IPS DF 6.9 (cell line): ENCODE results near the gene STK10.
A peak's percentile ranks its signal among the peaks of the same experiment; 100 is the strongest.

ENCODE experiments used
- DNase-seq: peaks from one replicate; pipeline ENCODE4 v3.0.0-alpha.2; 2013; ENCODE audit warnings: low read depth, low spot score
- H3K27ac ChIP-seq: one replicate; pipeline ENCODE4 v1.5.1; 2013; ENCODE audit warnings: low read length, control low read depth
- H3K27me3 ChIP-seq: 2 replicates; pipeline ENCODE4 v1.6.1; 2013; ENCODE audit warnings: mild to moderate bottlenecking, low read length; ENCODE audit not compliant: control insufficient read depth, insufficient read depth
- H3K36me3 ChIP-seq: 2 replicates; pipeline ENCODE4 v1.6.1; 2013; ENCODE audit warnings: low read length; ENCODE audit not compliant: control insufficient read depth, insufficient read depth
- H3K4me1 ChIP-seq: 2 replicates; pipeline ENCODE4 v1.6.1; 2013; ENCODE audit warnings: low read length; ENCODE audit not compliant: control insufficient read depth, insufficient read depth
- H3K4me3 ChIP-seq: 2 replicates; pipeline ENCODE4 v1.5.1; 2013; ENCODE audit warnings: mild to moderate bottlenecking, low read length
- H3K9me3 ChIP-seq: 2 replicates; pipeline ENCODE4 v1.6.1; 2013; ENCODE audit warnings: low read length, inconsistent platforms; ENCODE audit not compliant: control insufficient read depth, insufficient read depth
- WGBS: extraction: QIAGEN DNeasy Blood & Tissue Kit; methylation state at CpG from one replicate; pipeline ENCODE4 v1.1.7; 2013; ENCODE audit warnings: mixed read lengths, missing lambda C conversion rate; ENCODE audit not compliant: insufficient read length, insufficient coverage; 5-methylcytosine and 5-hydroxymethylcytosine counted together

Gene STK10

DNA sequence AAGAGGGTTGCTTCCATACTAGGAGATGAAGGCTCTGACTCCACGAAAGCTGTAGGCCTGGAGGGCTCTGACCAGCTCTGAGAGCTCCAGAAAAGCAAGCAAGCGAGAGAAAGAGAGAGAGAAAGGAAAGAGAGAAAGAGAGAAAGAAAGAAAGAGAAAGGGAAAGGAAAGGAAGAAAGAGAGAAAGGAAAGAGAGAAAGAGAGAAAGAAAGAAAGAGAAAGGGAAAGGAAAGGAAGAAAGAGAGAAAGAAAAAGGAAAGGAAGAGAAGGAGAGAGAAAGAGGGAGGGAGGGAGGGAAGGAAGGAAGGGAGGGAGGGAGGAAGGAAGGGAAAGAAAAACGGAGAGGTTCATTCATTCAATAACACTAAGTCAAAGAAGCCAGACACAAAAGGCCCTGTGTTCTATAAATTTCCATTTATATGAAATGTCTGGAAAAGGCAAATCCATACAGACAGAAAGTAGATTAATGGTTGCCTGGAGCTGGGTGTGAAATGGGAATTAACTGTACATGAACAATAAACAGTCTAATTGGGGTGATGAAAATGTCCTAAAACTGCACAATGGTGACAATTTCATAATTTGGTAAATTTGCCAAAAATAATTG, 1.8 kb upstream of the STK10 start:
- WGBS: no CpG with 5 or more reads among the region's 3 CpGs
- no peak for DNase-seq
- H3K4me1 ChIP-seq: no peaks in the 10 kb centered on the region
- H3K9me3 ChIP-seq: no peaks in the 10 kb centered on the region
- no peak overlapping the region for H3K27ac ChIP-seq
- H3K4me3 ChIP-seq: peak overlapping the region; percentile 6; the same call in 1 of the 2 replicates
- H3K36me3 ChIP-seq: no peaks in the 10 kb centered on the region
- H3K27me3 ChIP-seq: no peaks in the 10 kb centered on the region

- H3K27me3 ChIP-seq: no peaks in the 10 kb centered on the region
- H3K27ac ChIP-seq: no peak overlapping the region
- no CpG with 5 or more reads among the region's 30 CpGs for WGBS
- peak overlapping the region; percentile 55; the same call in 1 of the 2 replicates for H3K4me3 ChIP-seq
- no peaks in the 10 kb centered on the region for H3K36me3 ChIP-seq
- H3K4me1 ChIP-seq: no peaks in the 10 kb centered on the region
- no peak for DNase-seq
- no peaks in the 10 kb centered on the region for H3K9me3 ChIP-seq
These were observed 1.1 kb upstream of the STK10 start for GRCh38 chr5:172188893-172189692.

DNA sequence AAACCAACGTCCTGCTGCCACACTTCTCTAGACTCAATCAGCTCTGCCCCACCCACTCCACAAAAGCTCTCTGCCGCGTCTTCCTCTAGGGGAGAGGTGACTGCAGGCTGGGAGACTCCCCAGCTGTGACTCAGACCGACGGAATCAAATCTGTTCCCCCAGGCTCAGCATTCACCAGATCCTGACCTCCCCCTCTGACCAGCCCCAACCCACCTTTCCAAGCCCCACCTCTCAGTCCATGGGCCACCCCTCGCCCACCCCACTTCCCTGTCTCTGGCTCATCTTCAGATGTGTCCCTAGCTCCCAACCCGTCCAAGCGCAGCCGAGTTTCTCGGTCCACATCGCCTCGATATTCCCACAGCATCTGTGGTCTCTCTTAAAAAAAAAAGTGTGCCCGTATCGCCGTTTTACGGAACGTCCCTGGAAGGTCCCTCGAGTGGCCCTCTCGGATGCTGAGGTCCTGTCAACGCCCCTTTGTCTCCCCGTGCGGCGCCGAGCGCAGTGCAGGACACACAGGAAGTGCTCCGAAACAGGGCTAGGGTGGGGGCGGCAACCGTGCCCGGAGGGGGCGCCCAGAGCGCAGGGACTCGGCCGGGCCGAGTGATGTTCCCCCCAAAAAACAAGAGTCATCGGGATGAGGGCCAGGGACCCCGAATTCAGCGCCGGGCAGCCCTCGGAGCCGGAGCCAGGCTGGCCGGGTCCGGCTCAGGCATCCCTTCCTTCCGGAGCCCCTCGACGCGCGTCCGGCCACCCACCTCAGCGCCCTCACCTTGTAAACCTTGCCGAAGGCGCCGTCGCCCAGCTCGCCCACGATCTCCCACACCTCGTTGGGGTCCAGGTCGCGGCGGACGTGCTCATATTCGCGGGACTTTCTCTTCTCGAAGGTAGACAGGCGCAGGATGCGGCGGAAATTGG, 649 bp downstream of the STK10 start:
- no CpG with 5 or more reads among the region's 66 CpGs for WGBS
- H3K27ac ChIP-seq: no peak overlapping the region
- no peak for DNase-seq
- no peaks in the 10 kb centered on the region for H3K36me3 ChIP-seq
- no peaks in the 10 kb centered on the region for H3K4me1 ChIP-seq
- peak overlapping the region; percentile 55 for H3K4me3 ChIP-seq
- no peaks in the 10 kb centered on the region for H3K9me3 ChIP-seq
- no peaks in the 10 kb centered on the region for H3K27me3 ChIP-seq

DNA sequence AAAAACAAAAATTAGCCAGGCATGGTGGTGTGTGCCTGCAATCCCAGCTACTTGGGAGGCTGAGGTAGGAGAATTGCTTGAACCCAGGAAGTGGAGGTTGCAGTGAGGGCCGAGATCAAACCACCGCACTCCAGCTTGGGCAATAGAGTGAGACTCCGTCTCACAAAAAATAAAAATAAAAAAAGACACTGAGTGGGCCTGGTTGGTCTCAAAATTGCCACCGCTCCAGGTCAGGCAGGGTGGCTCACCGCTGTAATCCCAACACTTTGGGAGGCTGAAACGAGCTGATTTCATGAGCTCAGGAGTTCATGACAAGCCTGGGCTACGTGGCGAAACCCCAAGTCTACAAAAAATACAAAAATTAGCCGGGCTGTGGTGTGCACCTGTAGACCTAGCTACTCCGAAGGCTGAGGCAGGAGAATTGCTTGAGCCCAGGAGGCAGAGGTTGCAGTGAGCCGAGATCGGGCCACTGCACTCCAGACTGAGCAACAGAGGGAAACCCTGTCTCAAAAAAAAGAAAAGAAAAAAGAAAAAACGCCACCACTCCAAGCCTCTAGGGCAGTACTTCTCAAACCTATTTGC, 1.8 kb downstream of the STK10 start:
- no peak overlapping the region for H3K4me3 ChIP-seq

GRCh38 chr5:172185096-172185461, 2.9 kb downstream of the STK10 start:
- Histone ChIP-seq H3K9me3 (no peaks in the 10 kb centered on the region), H3K36me3 (no peaks in the 10 kb centered on the region; the same call in 1 of the 2 replicates), H3K4me1 (peaks cover 1% of the 10 kb centered on the region; the same call in 1 of the 2 replicates), H3K27ac (no peak overlapping the region), H3K4me3 (no peak overlapping the region), H3K27me3 (no peaks in the 10 kb centered on the region)
- DNase-seq: no peak
- WGBS: no CpG with 5 or more reads among the region's 10 CpGs

More for the DNA sequence above, 1.8 kb downstream of the STK10 start:
- no peaks in the 10 kb centered on the region for H3K4me1 ChIP-seq
- H3K9me3 ChIP-seq: no peaks in the 10 kb centered on the region
- no peaks in the 10 kb centered on the region for H3K27me3 ChIP-seq
- no peaks in the 10 kb centered on the region for H3K36me3 ChIP-seq
- WGBS: no CpG with 5 or more reads among the region's 13 CpGs
- no peak overlapping the region for H3K27ac ChIP-seq
- no peak for DNase-seq

DNA sequence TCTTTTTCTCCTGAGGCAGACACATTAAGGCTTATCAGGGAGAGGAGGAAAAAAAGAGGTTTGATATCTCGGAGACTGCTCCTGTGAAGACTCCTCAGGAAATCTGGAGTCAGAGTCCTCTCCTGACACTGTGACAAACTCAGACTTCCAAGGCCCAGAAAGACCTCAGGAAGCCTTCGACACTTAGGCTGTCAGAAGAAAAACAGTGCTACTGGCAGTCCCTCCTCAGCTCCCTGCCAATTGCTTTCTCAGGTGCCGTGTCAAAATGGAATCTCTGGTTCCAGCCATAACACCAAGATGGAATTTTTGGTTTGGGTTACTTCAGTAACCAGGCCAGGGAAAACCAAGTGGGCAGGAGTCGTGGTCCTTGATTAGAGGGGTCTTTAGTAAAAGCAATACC, 4.1 kb downstream of the STK10 start:
- no peaks in the 10 kb centered on the region for H3K27me3 ChIP-seq
- no CpG with 5 or more reads among the region's 4 CpGs for WGBS
- H3K9me3 ChIP-seq: no peaks in the 10 kb centered on the region
- no peaks in the 10 kb centered on the region; the same call in 1 of the 2 replicates for H3K36me3 ChIP-seq
- H3K4me3 ChIP-seq: no peak overlapping the region
- H3K27ac ChIP-seq: no peak overlapping the region
- no peak for DNase-seq
- H3K4me1 ChIP-seq: peaks cover 3% of the 10 kb centered on the region

- DNase-seq: no peak
- Histone ChIP-seq H3K4me1 (peaks cover 3% of the 10 kb centered on the region), H3K4me3 (no peak overlapping the region), H3K27me3 (no peaks in the 10 kb centered on the region), H3K9me3 (no peaks in the 10 kb centered on the region), H3K27ac (no peak overlapping the region), H3K36me3 (no peaks in the 10 kb centered on the region; the same call in 1 of the 2 replicates)
- no CpG with 5 or more reads among the region's 6 CpGs for WGBS
These were observed 5.7 kb downstream of the STK10 start for GRCh38 chr5:172182291-172182690.

DNA sequence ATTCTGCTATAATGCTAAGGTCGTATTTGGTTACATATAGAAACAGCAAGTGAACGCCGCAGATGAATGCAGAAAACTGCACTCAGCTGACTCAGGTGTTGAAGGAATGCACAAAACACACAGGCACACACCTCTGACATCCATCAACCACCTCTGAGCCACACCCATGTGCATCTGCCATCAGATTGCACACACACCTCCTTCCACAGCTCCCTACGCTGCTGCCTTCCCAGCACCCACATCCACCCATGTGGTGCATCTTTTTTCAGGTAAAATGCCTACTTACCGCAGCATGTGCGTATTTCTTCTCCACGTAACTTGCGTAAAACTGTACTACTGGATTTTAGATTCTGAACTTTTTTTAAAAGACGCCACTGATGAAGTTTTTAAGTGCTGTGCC, 7.1 kb downstream of the STK10 start:
- no peak for DNase-seq
- no peak overlapping the region for H3K4me3 ChIP-seq
- no peaks in the 10 kb centered on the region; the same call in 1 of the 2 replicates for H3K36me3 ChIP-seq
- H3K9me3 ChIP-seq: no peaks in the 10 kb centered on the region
- no CpG with 5 or more reads among the region's 9 CpGs for WGBS
- H3K27ac ChIP-seq: no peak overlapping the region
- H3K4me1 ChIP-seq: peaks cover 3% of the 10 kb centered on the region
- H3K27me3 ChIP-seq: no peaks in the 10 kb centered on the region

- H3K9me3 ChIP-seq: no peaks in the 10 kb centered on the region
- no peak for DNase-seq
- no peak overlapping the region for H3K27ac ChIP-seq
- H3K4me3 ChIP-seq: no peak overlapping the region
- peaks cover 5% of the 10 kb centered on the region for H3K4me1 ChIP-seq
- H3K27me3 ChIP-seq: no peaks in the 10 kb centered on the region
- no CpG with 5 or more reads among the region's 18 CpGs for WGBS
- H3K36me3 ChIP-seq: no peaks in the 10 kb centered on the region; the same call in 1 of the 2 replicates
These were observed 8.7 kb downstream of the STK10 start for GRCh38 chr5:172178991-172179989.
